Measurements from ENCODE around the gene CHEK1. TPM values are rescaled to one million over a fixed set of nuclear protein-coding genes. Genes with fewer than 3 reads are reported as not detected.

Gene CHEK1
- total and polyA plus RNA-seq, 9 of the 15 experiments (the other 6 are each of a cell fraction or from before 2014, with no cell fraction given), result 62.6 to 108 (median 87.5) TPM

- TF ChIP-seq HMG20A (CRISPR knock-in tag; conservative IDR thresholded peaks at IDR 0.05), result no peak
- TF ChIP-seq ATF1 (CRISPR knock-in tag; IDR thresholded peaks at IDR 0.05), result peak; percentile 44; the same call in 1 of the 2 replicates
- peak; percentile 97 for TF ChIP-seq ATF1 (tag; IDR thresholded peaks at IDR 0.05)
- no peak for TF ChIP-seq ZHX1 (conservative IDR thresholded peaks at IDR 0.05; ENCODE audit: low read length)
- no peak for TF ChIP-seq IFI16 (CRISPR knock-in tag; IDR thresholded peaks at IDR 0.05)
- TF ChIP-seq TRIM28 (IDR thresholded peaks at IDR 0.05), result peak; percentile 79; the same call in 1 of the 2 replicates
- TF ChIP-seq ZNF347 (CRISPR knock-in tag; IDR thresholded peaks at IDR 0.05; ENCODE audit: low read depth), result no peak
- no peak for TF ChIP-seq ZNF217 (CRISPR knock-in tag; IDR thresholded peaks at IDR 0.05)
- TF ChIP-seq SAFB (IDR thresholded peaks at IDR 0.05; ENCODE audit: borderline replicate concordance, low read depth, low read length), result no peak
- no peak for TF ChIP-seq MED1 (CRISPR knock-in tag; IDR thresholded peaks at IDR 0.05; ENCODE audit: borderline replicate concordance)
- 0 out of 4 replicates have a peak, but pooled peaks of 1 of the 2 experiments have one; percentile 49 for TF ChIP-seq ZNF639 (CRISPR knock-in tag; conservative IDR thresholded peaks at IDR 0.05 in 1 of 2, IDR thresholded peaks at IDR 0.05 in 1 of 2)
- TF ChIP-seq TAF9B (IDR thresholded peaks at IDR 0.05; ENCODE audit: partially characterized antibody), result peak; percentile 100
- no peak for TF ChIP-seq ZNF274 (IDR thresholded peaks at IDR 0.05; ENCODE audit: borderline replicate concordance, low read depth, low read length)
- peak; percentile 92 for TF ChIP-seq ZBED1 (IDR thresholded peaks at IDR 0.05)
- TF ChIP-seq ETS2 (tag; IDR thresholded peaks at IDR 0.05; ENCODE audit: borderline replicate concordance, poor library complexity, severe bottlenecking), result no peak
- TF ChIP-seq ZNF444 (CRISPR knock-in tag; IDR thresholded peaks at IDR 0.05), result peak; percentile 13; the same call in 1 of the 2 replicates
- TF ChIP-seq KAT2B (IDR thresholded peaks at IDR 0.05; ENCODE audit: low read depth, low read length), result no peak
- no peak for TF ChIP-seq CBX2 (IDR thresholded peaks at IDR 0.05; ENCODE audit: insufficient read depth, low read length, poor library complexity, severe bottlenecking)
- peak; percentile 99 for TF ChIP-seq GTF2E2 (tag; IDR thresholded peaks at IDR 0.05)
- no peak for TF ChIP-seq BDP1 (IDR thresholded peaks at IDR 0.05; ENCODE audit: insufficient read depth, insufficient read length)
- TF ChIP-seq TRIM24 (IDR thresholded peaks at IDR 0.05), result peak; percentile 39 to 67; a peak in 2 of 4 replicates
- TF ChIP-seq SMARCC2 (IDR thresholded peaks at IDR 0.05; ENCODE audit: low read depth), result 0 out of 2 replicates have a peak, but pooled peaks have one; percentile 7
- no peak for TF ChIP-seq PPARD (CRISPR knock-in tag; IDR thresholded peaks at IDR 0.05)
- TF ChIP-seq CTCF (IDR thresholded peaks at IDR 0.05 in 2 of 3, conservative IDR thresholded peaks at IDR 0.05 in 1 of 3; ENCODE audit: insufficient read depth in 2 of 3, low read depth in 1 of 3, low read length in 3 of 3), result no peak
Measured at GRCh38 chr11:125625630-125626287, 796 bp downstream of the CHEK1 start (continued).
